ENCODE data around the gene DOCK2. TPM values are rescaled to one million over a fixed set of nuclear protein-coding genes. Genes with fewer than 3 reads are reported as not detected.

DOCK2 gene
- polyA plus RNA-seq, 3 donors = 57.5 to 178 (median 115) TPM

DNA sequence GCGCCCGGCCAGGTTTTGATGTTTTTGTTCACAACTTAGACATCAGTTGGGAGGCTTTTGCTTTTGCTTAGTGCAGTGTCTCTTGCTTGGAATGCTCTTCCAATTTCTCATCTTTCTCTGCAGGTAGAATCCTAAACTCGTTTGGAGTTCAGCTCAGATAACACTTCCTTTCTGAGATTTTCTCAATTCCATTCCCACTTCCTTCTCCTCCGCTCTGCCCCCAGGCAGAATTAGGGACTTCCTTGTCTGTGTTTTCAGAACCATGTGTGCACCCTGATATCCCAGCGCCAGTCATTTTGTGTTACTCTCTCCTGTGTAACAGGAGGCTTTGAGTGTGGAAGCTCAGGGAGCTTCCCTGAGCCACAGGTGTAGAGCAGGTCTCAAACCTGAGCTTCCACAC is 172.2 kb downstream of the DOCK2 start:
- 0% methylated on average over 1 of the region's 5 CpGs for WGBS (ENCODE audit: insufficient coverage)
- Histone ChIP-seq H3K4me1 (ENCODE audit: control insufficient read depth in 1 of 2, insufficient read depth in 2 of 2, low read length in 2 of 2) (peaks cover 10 to 18% of the 10 kb centered on the region in 2 donors), H3K27me3 (ENCODE audit: control insufficient read depth in 2 of 2, insufficient read depth in 2 of 2, low read length in 2 of 2) (no peaks in the 10 kb centered on the region), H3K27ac (ENCODE audit: low read depth in 1 of 2, low read length in 2 of 2) (peak overlapping the region in 1 of 2 donors; percentile 52), H2AFZ (ENCODE audit: insufficient read depth, low read depth, low read length, poor library complexity, severe bottlenecking) (no peak overlapping the region), H3K9ac (ENCODE audit: insufficient read depth, low read length, poor library complexity, severe bottlenecking) (no peak overlapping the region), H3K9me3 (replicated peaks in 1 of 2; ENCODE audit: control insufficient read depth in 1 of 2, insufficient read depth in 1 of 2, low read length in 2 of 2) (no peaks in the 10 kb centered on the region), H3K4me2 (replicated peaks; ENCODE audit: extremely low read depth, low read length, poor library complexity, severe bottlenecking) (no peak overlapping the region), H3K4me3 (replicated peaks in 1 of 3; ENCODE audit: low read depth in 2 of 3, low read length in 3 of 3) (no peak overlapping the region), H3K36me3 (replicated peaks in 1 of 2; ENCODE audit: control insufficient read depth in 1 of 2, insufficient read depth in 2 of 2, low read length in 2 of 2) (peaks cover 67 to 88% of the 10 kb centered on the region in 2 donors), H3K79me2 (ENCODE audit: insufficient read depth, low read length) (peaks cover 58% of the 10 kb centered on the region), H4K20me1 (ENCODE audit: insufficient read depth, low read length) (peaks cover 99% of the 10 kb centered on the region)
- TF ChIP-seq, protein P1, sequence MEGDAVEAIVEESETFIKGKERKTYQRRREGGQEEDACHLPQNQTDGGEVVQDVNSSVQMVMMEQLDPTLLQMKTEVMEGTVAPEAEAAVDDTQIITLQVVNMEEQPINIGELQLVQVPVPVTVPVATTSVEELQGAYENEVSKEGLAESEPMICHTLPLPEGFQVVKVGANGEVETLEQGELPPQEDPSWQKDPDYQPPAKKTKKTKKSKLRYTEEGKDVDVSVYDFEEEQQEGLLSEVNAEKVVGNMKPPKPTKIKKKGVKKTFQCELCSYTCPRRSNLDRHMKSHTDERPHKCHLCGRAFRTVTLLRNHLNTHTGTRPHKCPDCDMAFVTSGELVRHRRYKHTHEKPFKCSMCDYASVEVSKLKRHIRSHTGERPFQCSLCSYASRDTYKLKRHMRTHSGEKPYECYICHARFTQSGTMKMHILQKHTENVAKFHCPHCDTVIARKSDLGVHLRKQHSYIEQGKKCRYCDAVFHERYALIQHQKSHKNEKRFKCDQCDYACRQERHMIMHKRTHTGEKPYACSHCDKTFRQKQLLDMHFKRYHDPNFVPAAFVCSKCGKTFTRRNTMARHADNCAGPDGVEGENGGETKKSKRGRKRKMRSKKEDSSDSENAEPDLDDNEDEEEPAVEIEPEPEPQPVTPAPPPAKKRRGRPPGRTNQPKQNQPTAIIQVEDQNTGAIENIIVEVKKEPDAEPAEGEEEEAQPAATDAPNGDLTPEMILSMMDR (IDR thresholded peaks at IDR 0.05) = no peak
- H3K9me3 Mint-ChIP-seq = no peaks in the 10 kb centered on the region
- intact Hi-C loops (cut with micrococcal nuclease) = no loop called here
- peaks cover 22% of the 10 kb centered on the region for H3K4me1 Mint-ChIP-seq
- no peak for DNase-seq
- peaks cover 73 to 96% of the 10 kb centered on the region in 2 donors for H3K36me3 Mint-ChIP-seq
- H3K27me3 Mint-ChIP-seq (ENCODE audit: low read depth in 3 of 3) = no peaks in the 10 kb centered on the region
- H3K27ac Mint-ChIP-seq = peak overlapping the region; percentile 7 to 76 (median 28)
- H3K4me3 Mint-ChIP-seq = no peak overlapping the region

DNA sequence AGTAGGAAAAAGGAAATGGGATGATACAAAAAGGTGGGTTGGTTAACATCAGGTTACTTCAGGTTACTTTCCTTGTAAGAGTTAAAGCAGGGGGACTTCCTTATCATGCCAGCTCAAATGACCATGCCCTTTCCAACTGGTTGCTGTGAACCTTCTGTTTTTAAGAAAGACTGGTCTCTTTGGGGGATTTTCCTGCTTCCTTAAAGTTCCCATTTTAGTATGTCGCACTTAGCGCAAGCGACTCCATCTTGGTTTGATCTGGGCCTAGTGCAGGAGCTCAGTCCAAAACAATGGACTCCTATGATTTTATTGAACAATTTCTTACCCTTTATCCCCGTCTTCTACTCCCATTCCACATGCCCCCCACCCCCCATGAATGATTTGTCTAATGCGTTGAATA is 173.4 kb downstream of the DOCK2 start:
- Histone ChIP-seq H3K79me2 (ENCODE audit: insufficient read depth, low read length) (peaks cover 57% of the 10 kb centered on the region), H2AFZ (ENCODE audit: insufficient read depth, low read depth, low read length, poor library complexity, severe bottlenecking) (no peak overlapping the region), H4K20me1 (ENCODE audit: insufficient read depth, low read length) (peaks cover 99% of the 10 kb centered on the region), H3K4me3 (replicated peaks in 1 of 3; ENCODE audit: low read depth in 2 of 3, low read length in 3 of 3) (no peak overlapping the region), H3K27ac (ENCODE audit: low read depth in 1 of 2, low read length in 2 of 2) (no peak overlapping the region), H3K9me3 (replicated peaks in 1 of 2; ENCODE audit: control insufficient read depth in 1 of 2, insufficient read depth in 1 of 2, low read length in 2 of 2) (no peaks in the 10 kb centered on the region), H3K4me2 (replicated peaks; ENCODE audit: extremely low read depth, low read length, poor library complexity, severe bottlenecking) (no peak overlapping the region), H3K9ac (ENCODE audit: insufficient read depth, low read length, poor library complexity, severe bottlenecking) (no peak overlapping the region), H3K27me3 (ENCODE audit: control insufficient read depth in 2 of 2, insufficient read depth in 2 of 2, low read length in 2 of 2) (no peaks in the 10 kb centered on the region), H3K36me3 (replicated peaks in 1 of 2; ENCODE audit: control insufficient read depth in 1 of 2, insufficient read depth in 2 of 2, low read length in 2 of 2) (peaks cover 64 to 88% of the 10 kb centered on the region in 2 donors), H3K4me1 (ENCODE audit: control insufficient read depth in 1 of 2, insufficient read depth in 2 of 2, low read length in 2 of 2) (peaks cover 10 to 18% of the 10 kb centered on the region in 2 donors)
- intact Hi-C loops (cut with micrococcal nuclease) = no loop called here
- peak overlapping the region in 3 of 7 donors; percentile 4 to 46 (median 8) for H3K27ac Mint-ChIP-seq
- H3K36me3 Mint-ChIP-seq = peaks cover 66 to 91% of the 10 kb centered on the region in 2 donors
- no peak for DNase-seq
- 100% methylated on average over 1 of the region's 5 CpGs for WGBS (ENCODE audit: insufficient coverage)
- no peak overlapping the region for H3K4me3 Mint-ChIP-seq
- H3K9me3 Mint-ChIP-seq = no peaks in the 10 kb centered on the region
- TF ChIP-seq, protein P1 (IDR thresholded peaks at IDR 0.05) = no peak
- peaks cover 22% of the 10 kb centered on the region for H3K4me1 Mint-ChIP-seq
- no peaks in the 10 kb centered on the region for H3K27me3 Mint-ChIP-seq (ENCODE audit: low read depth in 3 of 3)

Data from CD14-positive monocyte (primary cell).